Heart left ventricle (tissue), 16 donors: ENCODE data around the gene KCNN3. TPM values are rescaled to one million over a fixed set of nuclear protein-coding genes. Genes with fewer than 3 reads are reported as not detected.

Experiments
- ATAC-seq, 4 donors: fragments of 200-7000 bp; cut with Tn5 transposase; one replicate each; pipeline ENCODE4 v1.9.1; 2020 to 2022; ENCODE audit warnings: moderate library complexity in 4 of 4, mild to moderate bottlenecking in 3 of 4, moderate number of reproducible peaks in 1 of 4
- DNase-seq, 5 donors: peaks; one replicate each; pipeline ENCODE4 v3.0.0-alpha.2; 2020
- H3K27ac ChIP-seq, 12 donors: fragments of 200-600 bp; sonication (generic) in 4 of 12; one replicate each; pipeline versions ENCODE4 v1.5.0 to v1.8.0; 2016 to 2022; ENCODE audit warnings: mild to moderate bottlenecking in 2 of 12
- H3K27me3 ChIP-seq, 9 donors: fragments of 200-600 bp; sonication (generic) in 2 of 9; one replicate each; pipeline versions ENCODE4 v1.5.1 to v1.8.0; 2016 to 2022; ENCODE audit warnings: mild to moderate bottlenecking in 3 of 9
- H3K36me3 ChIP-seq, 9 donors: fragments of 200-600 bp; sonication (generic) in 2 of 9; one replicate each; pipeline versions ENCODE4 v1.5.0 to v1.8.0; 2018 to 2022; ENCODE audit warnings: mild to moderate bottlenecking in 2 of 9
- H3K4me1 ChIP-seq, 12 donors: fragments of 200-600 bp; sonication (generic) in 4 of 12; one replicate each; pipeline versions ENCODE4 v1.5.0 to v1.8.0; 2016 to 2022; ENCODE audit warnings: mild to moderate bottlenecking in 3 of 12
- H3K4me3 ChIP-seq, 12 donors: fragments of 200-600 bp; sonication (generic) in 4 of 12; one replicate each; pipeline versions ENCODE4 v1.5.0 to v1.8.0; 2017 to 2022; ENCODE audit warnings: mild to moderate bottlenecking in 9 of 12, moderate library complexity in 4 of 12
- H3K9me3 ChIP-seq, 12 donors: fragments of 200-600 bp; sonication (generic) in 4 of 12; one replicate each; pipeline versions ENCODE4 v1.5.0 to v1.8.0; 2016 to 2022; ENCODE audit warnings: mild to moderate bottlenecking in 1 of 12
- CTCF ChIP-seq, 12 donors: fragments of 200-600 bp; sonication (generic) in 4 of 12; IDR thresholded peaks; one replicate each; pipeline versions ENCODE4 v1.5.0 to v1.8.0; 2018 to 2022; ENCODE audit warnings: antibody characterized with exemption in 12 of 12, mild to moderate bottlenecking in 5 of 12
- POLR2A ChIP-seq, 2 donors: fragments of 450-650 bp; IDR thresholded peaks; one replicate each; pipeline ENCODE4 v1.6.1; 2017; ENCODE audit warnings: antibody characterized with exemption in 2 of 2, mild to moderate bottlenecking in 2 of 2, moderate library complexity in 2 of 2
- WGBS, 4 donors: extraction: QIAGEN DNeasy Blood & Tissue Kit in 2 of 4; methylation state at CpG; one replicate each; pipeline versions ENCODE4 v1.1.5 to v1.1.7; 2013 to 2018; 5-methylcytosine and 5-hydroxymethylcytosine counted together
- intact Hi-C, 10 donors: fragments of 100-400 bp; cut with DNase I; formaldehyde crosslinking; loops; one replicate each; pipeline versions ENCODE4 v1.11.1 to v1.14.2; 2022
- polyA plus RNA-seq, 2 donors: library from polyadenylated mRNA; stranded (reverse); fragments of 200-250 nt; gene quantifications; one replicate each; pipeline ENCODE4 v1.2.3, GENCODE V29; 2013
- total RNA-seq, 9 donors: library from RNA; depleted of rRNA in 2 of 9; stranded (reverse); fragments of >200 nt in 2 of 9; fragmentation: NEBNext Ultra II Directional in 3 of 9; extraction: Animal tissue kit (Norgen Biotek cat#: 25700) in 3 of 9; gene quantifications; one replicate each; pipeline versions ENCODE4 v1.1.0 to v1.2.4, GENCODE V29; 2016 to 2023
- donor health status: ischemic (EF 13 %, LVEDD 7.1; RV severe dilation, severe dysfunction).
- donor health status: healthy with polysubstance abuse.
- donor health status: DM: no; HTN: yes; CAD: no.
- donor health status: DM: no; HTN: no; CAD: no.
- donor health status: ischemic (EF 25% LVEDD 6.9; RV normal size, moderate dysfunction).
- donor health status: ischemic (EF 25% LVEDD 5.7; RV mildly dilated, moderate dysfunction).
- donor health status: healthy.
- donor health status: DM: yes; HTN: yes; CAD: no.
- donor health status: ischemic (EF 35%, LVEDD 5.7; RV mildly dilated, moderate dysfunction).
- donor health status: nonischemic (EF 11% LVEDD 7.7; RV severe dilation, severe dysfunction).
- donor health status: DM: yes; HTN: yes; CAD: no.
- donor health status: PGD.
- donor health status: ischemic (EF 29% LVEDD 5.4; RV normal size, mild dysfunction).
- donor health status: nonischemic (EF 23%, LVEDD 6.1; RV moderate dilation, normal function).

Gene KCNN3
- total and polyA plus RNA-seq, 11 donors: 0.42 to 4.6 (median 2.2) TPM

- H3K4me1 ChIP-seq: peaks cover 0 to 15% (median 9%) of the 10 kb centered on the region in 12 donors
- H3K9me3 ChIP-seq: no peaks in the 10 kb centered on the region
- DNase-seq (no peak), ATAC-seq (no peak)
- TF ChIP-seq POLR2A (IDR thresholded peaks at IDR 0.05) (no peak), CTCF (IDR thresholded peaks at IDR 0.05) (no peak)
- peaks cover 0 to 9% (median 0%) of the 10 kb centered on the region in 9 donors for H3K27me3 ChIP-seq
- intact Hi-C loops: no loop called here
- WGBS, 4 donors: 73 to 93% (median 79%) methylated on average over 3 of the region's 3 CpGs
- no peak overlapping the region for H3K27ac ChIP-seq
- H3K36me3 ChIP-seq: no peaks in the 10 kb centered on the region
- no peak overlapping the region for H3K4me3 ChIP-seq
Measured at GRCh38 chr1:154794608-154795007, 75.5 kb downstream of the KCNN3 start.

- ATAC-seq (no peak), DNase-seq (no peak)
- Histone ChIP-seq H3K36me3 (no peaks in the 10 kb centered on the region), H3K27me3 (peaks cover 0 to 11% (median 0%) of the 10 kb centered on the region in 9 donors), H3K9me3 (no peaks in the 10 kb centered on the region), H3K4me1 (peaks cover 0 to 15% (median 9%) of the 10 kb centered on the region in 12 donors), H3K27ac (no peak overlapping the region), H3K4me3 (no peak overlapping the region)
- TF ChIP-seq POLR2A (IDR thresholded peaks at IDR 0.05) (no peak), CTCF (IDR thresholded peaks at IDR 0.05) (no peak)
- intact Hi-C loops: no loop called here
- 82 to 87% (median 83%) methylated on average over 7 of the region's 7 CpGs for WGBS, 4 donors
Measured at GRCh38 chr1:154793685-154794084, 76.4 kb downstream of the KCNN3 start.

- ATAC-seq: no peak
- no peaks in the 10 kb centered on the region for H3K9me3 ChIP-seq
- no peak for TF ChIP-seq CTCF (IDR thresholded peaks at IDR 0.05)
- no peak for TF ChIP-seq POLR2A (IDR thresholded peaks at IDR 0.05)
- intact Hi-C loops: no loop called here
- no peak for DNase-seq
- no peak overlapping the region for H3K27ac ChIP-seq
- H3K4me1 ChIP-seq: peaks cover 0 to 15% (median 9%) of the 10 kb centered on the region in 12 donors
- H3K36me3 ChIP-seq: no peaks in the 10 kb centered on the region
- no peak overlapping the region for H3K4me3 ChIP-seq
- WGBS, 4 donors: 67 to 77% (median 67%) methylated on average over 3 of the region's 3 CpGs
- H3K27me3 ChIP-seq: peaks cover 0 to 11% (median 0%) of the 10 kb centered on the region in 9 donors
Measured at GRCh38 chr1:154792899-154793298, 77.2 kb downstream of the KCNN3 start.

GRCh38 chr1:154791292-154792166 lies 78.6 kb downstream of the KCNN3 start:
- DNase-seq: peak in 2 of 5 donors; percentile 32 to 37
- Histone ChIP-seq H3K27ac (peak overlapping the region in 3 of 12 donors; percentile 19 to 58 (median 24)), H3K4me1 (peaks cover 0 to 15% (median 9%) of the 10 kb centered on the region in 12 donors), H3K4me3 (no peak overlapping the region), H3K27me3 (peaks cover 0 to 11% (median 0%) of the 10 kb centered on the region in 9 donors), H3K36me3 (no peaks in the 10 kb centered on the region), H3K9me3 (no peaks in the 10 kb centered on the region)
- intact Hi-C loops: no loop called here
- ATAC-seq: peak in 3 of 4 donors; percentile 29 to 81 (median 45)
- no peak for TF ChIP-seq CTCF (IDR thresholded peaks at IDR 0.05)
- no peak for TF ChIP-seq POLR2A (IDR thresholded peaks at IDR 0.05)
- WGBS, 4 donors: 33 to 40% (median 35%) methylated on average over 13 of the region's 13 CpGs
